ENCODE data around the gene NCMAP.
"Not testable (repeated sequence)": the region's sequence is repeated elsewhere in the genome, so short reads cannot be mapped to it uniquely, and the experiment has no call there.

The NCMAP gene

GRCh38 chr1:24555591-24556413 lies at the start of gene NCMAP:
Gene NCMAP (plus strand): TSS chr1:24556087. CDS start chr1:24595431, 39,344 bp downstream.
- DNase-seq = no peak

- DNase-seq = no peak
Observed at GRCh38 chr1:24506691-24507381, 49.1 kb upstream of the NCMAP start.

- no peak for DNase-seq
Observed at GRCh38 chr1:24507405-24507804, 48.5 kb upstream of the NCMAP start.

GRCh38 chr1:24508911-24509310 lies 47.0 kb upstream of the NCMAP start:
- DNase-seq = no peak

GRCh38 chr1:24513706-24514105 lies 42.2 kb upstream of the NCMAP start:
- DNase-seq = no peak

- no peak for DNase-seq
Observed at GRCh38 chr1:24514946-24515345, 40.9 kb upstream of the NCMAP start.

- DNase-seq = not testable (repeated sequence)
Observed at GRCh38 chr1:24515671-24516209, 40.1 kb upstream of the NCMAP start.

- DNase-seq = no peak
Observed at GRCh38 chr1:24516506-24516905, 39.4 kb upstream of the NCMAP start.

GRCh38 chr1:24517898-24518297 lies 38.0 kb upstream of the NCMAP start:
- DNase-seq = no peak

GRCh38 chr1:24520282-24520681 lies 35.6 kb upstream of the NCMAP start:
- DNase-seq = not testable (repeated sequence)

- no peak for DNase-seq
Observed at GRCh38 chr1:24525606-24526005, 30.3 kb upstream of the NCMAP start.

GRCh38 chr1:24526045-24526444 lies 29.8 kb upstream of the NCMAP start:
- no peak for DNase-seq

- DNase-seq = no peak
Observed at GRCh38 chr1:24526940-24527542, 28.8 kb upstream of the NCMAP start.

GRCh38 chr1:24528744-24529143 lies 27.1 kb upstream of the NCMAP start:
- DNase-seq = peak; percentile 51

- DNase-seq = not testable (repeated sequence)
Observed at GRCh38 chr1:24529292-24529691, 26.6 kb upstream of the NCMAP start.

GRCh38 chr1:24535021-24535424 lies 20.9 kb upstream of the NCMAP start:
- DNase-seq = no peak

- DNase-seq = no peak
Observed at GRCh38 chr1:24535778-24536177, 20.1 kb upstream of the NCMAP start.

GRCh38 chr1:24536391-24536840 lies 19.5 kb upstream of the NCMAP start:
- DNase-seq = no peak

- no peak for DNase-seq
Observed at GRCh38 chr1:24540051-24540905, 15.6 kb upstream of the NCMAP start.

GRCh38 chr1:24540906-24541710 lies 14.8 kb upstream of the NCMAP start:
- no peak for DNase-seq

GRCh38 chr1:24541711-24542346 lies 14.1 kb upstream of the NCMAP start:
- DNase-seq = no peak
